ENCODE data around the gene PRPS2.

PRPS2 gene

GRCh38 chrX:12819222-12819621 is 28.0 kb downstream of the PRPS2 start:
- no peak for DNase-seq

GRCh38 chrX:12820737-12821136 is 29.5 kb downstream of the PRPS2 start:
- DNase-seq, result no peak

GRCh38 chrX:12824944-12825343 is 33.7 kb downstream of the PRPS2 start:
- no peak for DNase-seq

DNA sequence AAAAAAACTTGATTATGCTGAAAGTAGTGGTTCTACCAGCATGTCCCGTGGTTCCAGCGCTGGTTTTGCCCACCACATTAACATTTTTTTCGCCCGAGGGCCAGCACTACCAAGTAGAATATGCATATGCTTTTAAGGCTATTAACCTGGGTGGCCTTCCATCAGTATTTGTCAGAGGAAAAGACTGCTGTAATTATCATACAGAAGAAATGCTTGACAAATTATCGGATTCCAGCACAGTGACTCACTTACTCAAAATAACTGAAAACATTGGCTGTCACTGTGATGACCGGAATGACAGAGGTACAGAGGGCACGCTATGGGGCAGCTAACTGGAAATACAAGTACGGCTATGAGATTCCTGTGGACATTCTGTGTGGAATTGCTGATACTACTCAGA is 34.6 kb downstream of the PRPS2 start:
- DNase-seq, result no peak

GRCh38 chrX:12843061-12843667 is 52.0 kb downstream of the PRPS2 start:
- DNase-seq, result no peak

DNA sequence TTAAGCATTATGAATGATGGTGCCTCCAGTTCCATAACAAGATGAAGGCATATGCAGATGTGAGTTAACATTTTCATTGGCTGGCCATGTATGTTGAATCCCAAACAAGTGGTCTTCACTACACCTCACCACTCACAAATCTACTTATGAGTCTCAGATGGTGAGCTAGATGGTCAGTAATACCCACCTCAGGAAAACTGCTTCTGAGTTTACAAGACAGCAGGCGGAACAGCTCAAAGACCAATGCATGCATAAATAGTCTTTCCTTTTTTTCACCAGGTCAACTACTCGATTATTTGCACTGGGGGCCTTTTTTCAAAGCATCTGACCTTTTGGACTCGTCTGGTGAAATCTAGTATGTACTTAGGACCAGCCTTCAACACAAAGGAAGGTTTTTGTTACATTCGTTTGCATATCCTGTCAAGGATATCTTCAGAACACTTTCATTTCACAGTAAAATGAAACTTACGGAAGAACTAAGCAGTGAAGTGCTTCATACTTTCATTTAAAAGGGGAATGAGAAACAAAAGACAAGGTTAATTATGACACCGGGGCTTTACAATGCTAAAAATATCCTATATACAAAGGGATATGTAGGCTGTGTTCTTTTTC is 52.6 kb downstream of the PRPS2 start:
- no peak for DNase-seq

DNA sequence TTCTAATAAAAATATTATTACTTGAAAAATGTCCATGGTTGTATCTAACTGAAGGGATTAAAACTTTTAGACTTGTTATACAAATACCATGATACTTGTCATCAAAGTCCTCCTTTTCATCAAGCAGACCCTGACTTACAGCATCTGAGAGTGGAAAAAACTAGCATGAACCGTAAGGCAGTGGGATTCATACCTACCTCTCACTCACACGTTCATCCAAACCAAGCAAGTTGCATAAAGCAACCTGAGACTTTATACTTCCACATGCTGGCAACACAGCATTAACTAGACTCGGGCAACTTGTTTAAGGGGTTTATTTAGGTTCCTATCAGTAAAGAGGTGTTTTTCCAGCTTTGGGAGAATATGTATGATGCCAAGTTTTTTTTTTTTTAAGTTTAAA is 53.1 kb downstream of the PRPS2 start:
- DNase-seq, result no peak

DNA sequence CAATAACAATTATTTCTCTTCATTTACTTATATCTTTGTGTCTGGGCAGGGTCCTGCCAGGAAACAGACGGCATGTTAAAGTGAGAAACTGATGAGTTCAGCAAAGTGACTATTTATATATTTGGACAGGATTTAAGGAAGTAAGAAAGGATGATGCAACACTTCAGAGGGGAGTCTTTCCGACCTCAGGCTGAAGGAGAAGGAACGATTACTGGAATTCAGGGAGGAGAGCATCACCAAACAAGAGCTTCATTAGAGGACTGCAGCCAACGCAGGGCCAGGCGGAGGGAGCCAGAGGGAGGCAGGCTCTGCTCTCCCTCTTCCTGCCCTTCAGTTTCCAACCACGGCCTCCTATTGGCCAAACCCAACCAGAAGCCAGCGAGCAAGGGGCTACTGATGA is 74.1 kb downstream of the PRPS2 start:
- no peak for DNase-seq

- DNase-seq, result no peak
Observed at GRCh38 chrX:12866451-12867377, 75.5 kb downstream of the PRPS2 start, which contains the start of gene TLR7. Gene TLR7, plus strand, starts transcription at chrX:12867072. Its CDS starts 507 bp downstream, at chrX:12867579.

- no peak for DNase-seq
Observed at GRCh38 chrX:12867685-12868084, 76.5 kb downstream of the PRPS2 start.

GRCh38 chrX:12868747-12869146 is 77.5 kb downstream of the PRPS2 start:
- no peak for DNase-seq

GRCh38 chrX:12871257-12871656 is 80.0 kb downstream of the PRPS2 start:
- no peak for DNase-seq

- no peak for DNase-seq
Observed at GRCh38 chrX:12872741-12873140, 81.5 kb downstream of the PRPS2 start.

Data from NCI-H524 treated with DMSO at 0.1 percent for 48 hours (cell line).